Activated CD8-positive, alpha-beta memory T cell treated with anti-CD3 and anti-CD28 coated beads for 36 hours (primary cell): ENCODE data around the gene PPP1R14C. TPM values are rescaled to one million over a fixed set of nuclear protein-coding genes. Genes with fewer than 3 reads are reported as not detected.
"Not testable (repeated sequence)": the region's sequence is repeated elsewhere in the genome, so short reads cannot be mapped to it uniquely, and the experiment has no call there.

Source experiments
- CTCF ChIA-PET: fragments of 350-600 bp; sonication (Branson Sonifier 250); formaldehyde crosslinking; loops from one replicate; lab custom pipeline; 2021; ENCODE audit warnings: antibody characterized with exemption; lab: Charles Lee
- POLR2A ChIA-PET: fragments of 350-600 bp; sonication (Branson Sonifier 250); formaldehyde crosslinking; loops from one replicate; lab custom pipeline; 2021; ENCODE audit warnings: antibody characterized with exemption; lab: Charles Lee
- total RNA-seq, 2 experiments: library from RNA; stranded (reverse); gene quantifications; one replicate each; pipeline ENCODE4 v1.2.3, GENCODE V29; 2021

PPP1R14C gene
- total RNA-seq, 2 experiments from 2014 or later, result 0.96 to 1.1 TPM

DNA sequence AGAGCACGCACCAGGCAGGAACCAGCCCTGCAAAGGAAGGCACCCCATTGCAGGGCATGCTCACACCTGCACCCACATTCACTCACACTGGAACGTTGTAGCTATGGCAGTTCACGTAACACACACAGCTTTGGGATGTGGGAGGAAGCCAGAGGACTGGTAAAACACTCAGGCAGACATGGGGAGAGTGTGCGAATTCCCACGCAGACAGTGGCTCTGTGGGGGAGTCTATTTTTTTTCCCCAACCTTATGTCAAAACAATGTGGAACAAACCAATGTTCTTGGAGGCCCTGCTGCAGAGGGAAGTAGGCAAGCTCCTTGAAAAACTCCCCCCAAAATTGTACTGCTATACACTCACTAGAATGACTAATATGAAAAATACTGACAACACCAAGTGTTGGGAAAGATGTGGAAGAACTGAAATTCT lies 91.0 kb downstream of the PPP1R14C start:
- ChIA-PET POLR2A (no interaction called here), CTCF (no interaction called here)

DNA sequence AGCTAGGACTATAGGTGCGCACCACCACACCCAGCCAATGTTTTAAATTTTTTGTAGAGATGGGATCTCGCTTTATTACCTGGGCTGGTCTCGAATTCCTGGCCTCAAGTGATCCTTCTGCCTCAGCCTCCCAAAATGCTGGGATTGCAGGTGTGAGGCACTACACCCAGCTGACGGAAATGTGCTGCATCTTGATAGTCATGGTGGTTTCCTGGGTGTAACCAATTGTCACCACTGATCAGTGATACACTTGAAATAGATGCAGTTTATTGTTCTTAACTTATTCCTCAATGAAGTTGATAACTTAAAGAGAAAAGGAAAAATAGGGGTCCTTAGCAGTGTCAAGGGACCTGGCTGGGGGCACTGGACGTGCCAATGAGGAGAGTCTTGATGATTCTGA lies 92.4 kb downstream of the PPP1R14C start:
- POLR2A ChIA-PET, result no interaction called here

DNA sequence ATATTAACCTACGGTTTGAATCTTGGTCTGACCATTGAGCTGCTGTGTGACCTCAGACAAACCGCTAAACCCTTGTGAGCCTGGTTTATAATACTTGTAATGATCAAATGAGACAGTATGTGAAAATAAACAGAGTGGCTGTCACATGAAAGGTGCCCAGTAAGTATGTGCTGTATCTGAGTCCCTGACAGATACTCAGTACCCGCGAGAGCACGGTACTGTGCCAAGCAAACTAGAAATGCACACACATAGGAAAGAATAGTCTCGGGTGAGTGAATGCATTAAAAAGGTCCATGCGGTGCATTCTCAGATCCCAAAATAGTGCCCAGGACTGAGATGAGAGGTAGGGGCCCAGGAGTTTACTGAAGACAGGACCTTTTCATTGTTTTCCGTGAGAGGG lies 93.3 kb downstream of the PPP1R14C start:
- ChIA-PET CTCF (no interaction called here), POLR2A (no interaction called here)

More for the DNA sequence above, 92.4 kb downstream of the PPP1R14C start:
- CTCF ChIA-PET, result interaction anchor here (0.8 kb wide), 1 partner anchor 451 kb away, joined by 3 read pairs; no protein-coding TSS in a partner anchor

DNA sequence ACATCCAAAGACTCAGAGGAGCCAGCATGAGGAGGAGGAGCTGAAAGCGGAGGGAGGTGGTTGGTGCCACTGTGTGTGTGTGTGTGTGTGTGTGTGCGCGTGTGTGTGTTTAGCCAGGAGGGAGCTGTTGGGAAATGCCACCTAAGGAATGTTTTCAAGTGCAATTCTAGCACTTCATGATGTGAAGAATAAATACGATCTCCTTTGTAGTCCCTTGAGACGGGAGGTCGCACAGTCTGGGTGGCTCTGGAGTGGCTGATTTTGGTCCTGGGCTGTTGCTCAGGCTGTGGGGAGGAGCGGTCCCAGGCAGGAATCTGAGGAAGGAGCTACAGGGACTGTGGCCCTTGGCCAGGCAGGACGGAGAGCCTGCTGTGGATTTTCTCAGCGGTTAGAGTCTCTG lies 93.7 kb downstream of the PPP1R14C start:
- POLR2A ChIA-PET, result no interaction called here
- CTCF ChIA-PET, result no interaction called here

DNA sequence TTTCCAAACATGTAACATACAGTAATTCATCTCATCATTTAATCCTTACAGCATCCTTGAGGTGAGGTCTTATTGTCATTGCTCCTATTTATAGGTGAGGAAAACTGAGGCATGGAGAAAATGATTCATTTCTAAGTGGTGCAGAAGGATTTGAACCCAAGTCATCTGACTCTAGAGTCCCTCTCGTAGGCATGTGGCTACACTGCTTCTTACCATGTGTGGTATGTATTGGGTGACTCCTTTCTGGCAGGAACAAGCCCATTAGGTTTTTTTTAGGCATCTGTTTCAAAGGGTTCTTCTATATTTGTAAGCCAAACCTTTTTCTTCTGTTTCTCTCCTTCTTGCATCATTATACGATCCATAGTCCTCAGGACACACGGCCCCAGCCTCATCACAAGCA lies 94.8 kb downstream of the PPP1R14C start:
- CTCF ChIA-PET, result interaction anchor here (0.6 kb wide), 1 partner anchor 578 kb away, joined by 3 read pairs; no protein-coding TSS in a partner anchor
- POLR2A ChIA-PET, result no interaction called here

DNA sequence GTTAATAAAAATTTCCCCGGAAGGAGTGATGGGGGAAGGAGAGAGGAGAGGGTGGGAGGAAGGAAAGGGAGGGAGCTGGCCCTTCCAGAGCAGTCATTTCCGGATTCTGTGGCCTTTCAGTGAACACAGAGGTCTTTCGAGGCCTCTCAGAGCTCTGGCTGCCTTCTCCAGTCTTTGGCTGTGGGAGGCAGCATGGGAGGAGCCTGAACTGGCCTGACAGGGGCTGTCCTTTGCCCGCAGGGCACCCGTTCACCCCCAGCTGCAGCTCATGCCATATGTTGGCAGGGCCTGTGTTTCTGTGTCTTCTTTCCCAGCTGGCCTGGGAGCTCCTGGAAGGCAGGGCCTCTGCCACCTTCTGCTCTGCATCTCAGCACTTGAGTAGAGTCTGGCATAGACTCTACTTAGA lies 95.5 kb downstream of the PPP1R14C start:
- ChIA-PET CTCF (no interaction called here), POLR2A (no interaction called here)

DNA sequence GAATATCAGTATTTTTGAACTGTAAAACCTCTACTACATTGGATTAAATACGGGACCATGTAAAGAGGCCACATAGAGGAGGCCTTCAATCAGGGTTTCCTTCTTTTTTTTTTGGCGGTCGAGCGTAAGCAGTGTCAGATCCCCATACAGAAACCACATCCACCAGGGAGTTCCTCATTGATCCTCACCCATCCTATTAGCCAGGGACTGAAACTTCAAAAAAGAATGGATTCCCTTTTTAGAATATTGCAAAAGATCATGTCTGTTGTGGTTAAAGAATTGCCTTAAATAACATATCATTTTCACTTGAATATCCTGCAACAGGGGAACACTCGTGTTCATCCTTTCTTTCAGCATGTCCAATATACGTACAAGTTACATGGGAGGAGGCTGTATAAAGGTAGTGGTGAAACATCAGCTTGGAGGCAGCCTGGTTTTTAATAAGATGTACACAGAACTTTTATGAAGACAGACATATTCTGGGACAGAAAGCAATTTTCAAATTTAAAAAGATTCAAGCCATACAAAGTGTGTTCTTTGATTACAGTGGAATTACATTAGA lies 96.1 kb downstream of the PPP1R14C start:
- ChIA-PET POLR2A (no interaction called here), CTCF (no interaction called here)

DNA sequence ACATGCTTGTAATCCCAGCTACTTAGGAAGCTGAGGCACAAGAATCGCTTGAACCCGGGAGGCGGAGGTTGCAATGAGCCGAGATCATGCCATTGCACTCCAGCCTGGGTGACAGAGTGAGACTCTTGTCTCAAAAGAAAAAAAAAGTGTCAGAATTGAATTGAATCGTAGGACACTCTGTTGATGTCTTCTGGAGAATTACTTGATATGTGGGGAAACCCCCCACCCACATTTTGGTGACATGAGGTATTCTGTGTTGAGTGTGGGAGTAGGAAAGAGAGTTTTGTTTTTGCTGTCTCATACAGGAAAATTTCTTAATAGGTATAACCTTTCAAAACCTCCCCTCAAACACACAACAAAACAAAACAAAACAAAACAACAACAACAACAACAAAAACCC lies 98.9 kb downstream of the PPP1R14C start:
- POLR2A ChIA-PET, CTCF ChIA-PET: not testable (repeated sequence)

DNA sequence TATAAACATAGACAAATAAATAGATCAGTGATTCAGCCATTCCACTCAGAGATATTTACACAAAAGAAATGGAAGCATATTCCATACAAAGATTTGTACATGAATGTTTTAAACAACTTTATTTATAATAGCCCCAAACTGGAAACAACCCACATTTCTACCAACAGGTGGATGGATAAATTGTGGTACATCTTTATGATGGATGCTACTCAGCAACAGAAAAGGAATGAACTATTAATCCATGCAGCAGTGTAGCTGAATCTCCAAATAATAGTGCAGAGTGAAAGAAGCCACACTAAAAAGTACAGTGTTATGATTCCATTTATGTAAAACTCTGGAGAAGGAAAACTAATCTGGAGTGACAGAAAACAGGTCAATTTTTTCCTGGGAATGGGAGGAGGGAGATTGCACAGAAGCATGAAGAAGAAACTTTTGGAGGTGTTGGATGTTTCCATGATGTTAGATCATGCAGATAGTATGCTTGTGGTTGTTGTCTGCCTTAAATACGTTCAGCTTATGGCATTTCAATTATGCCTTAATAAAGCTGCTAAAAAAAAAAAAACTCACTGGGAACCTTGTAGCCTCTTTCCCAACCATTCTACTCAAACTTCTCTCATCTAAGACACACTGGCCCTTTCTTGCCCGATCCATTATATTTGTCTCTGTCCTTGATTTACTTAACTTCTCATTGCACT lies 100.9 kb downstream of the PPP1R14C start:
- CTCF ChIA-PET, result no interaction called here
- POLR2A ChIA-PET, result no interaction called here

DNA sequence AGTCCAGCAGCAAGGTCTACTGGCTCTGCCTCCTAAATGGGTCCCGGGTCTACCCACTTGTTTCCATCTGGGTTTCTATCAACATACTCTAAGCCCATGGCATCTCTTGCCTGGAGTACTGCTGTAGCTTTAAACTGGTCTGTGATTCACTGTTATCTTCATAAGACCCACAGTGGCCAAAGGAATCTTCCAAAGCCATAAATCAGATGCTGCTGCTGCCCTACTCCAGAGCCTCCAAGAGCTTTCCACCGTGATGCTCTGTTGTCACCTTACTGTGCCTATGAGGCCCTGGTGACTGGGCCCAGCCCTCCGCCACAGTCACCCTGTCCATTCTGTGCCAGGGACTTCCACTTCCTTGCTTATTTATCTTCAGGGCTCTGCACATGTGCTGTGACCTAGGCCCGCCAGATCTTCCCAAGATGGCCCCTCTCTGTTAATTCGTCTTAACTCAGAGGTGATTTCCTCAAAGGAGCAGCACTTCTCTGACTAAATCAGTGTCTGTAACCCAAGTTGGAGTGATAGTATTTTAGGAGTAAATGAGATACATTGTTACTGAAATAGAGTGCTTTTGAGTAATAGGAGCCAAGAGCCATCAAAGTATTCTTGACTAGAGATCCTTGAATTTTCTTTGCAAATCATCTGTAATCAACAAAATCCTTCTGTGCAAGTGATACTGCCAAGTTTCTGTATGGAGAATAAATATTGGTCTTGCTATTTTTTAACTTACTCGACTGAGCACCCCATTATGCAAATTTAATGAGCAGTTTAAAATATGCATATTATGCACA lies 102.5 kb downstream of the PPP1R14C start:
- POLR2A ChIA-PET, result no interaction called here
- CTCF ChIA-PET, result no interaction called here

DNA sequence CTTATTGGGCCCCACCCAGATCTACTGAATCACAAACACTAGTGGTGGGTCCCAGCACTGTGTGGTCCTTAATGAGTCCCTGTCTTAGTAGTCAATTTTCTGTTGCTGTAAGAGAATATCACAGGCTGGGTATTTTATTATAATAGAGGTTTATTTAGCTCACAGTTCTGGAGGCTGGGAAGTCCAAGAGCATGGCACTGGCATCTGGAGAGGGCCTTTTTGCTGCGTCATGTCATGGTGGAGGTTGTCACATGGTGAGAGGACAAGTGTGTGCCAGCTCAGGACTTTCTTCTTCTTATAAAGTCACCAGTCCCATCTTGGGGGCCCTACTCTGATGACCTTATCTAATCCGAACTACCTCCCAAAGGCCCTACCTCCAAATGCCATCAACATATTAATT lies 105.0 kb downstream of the PPP1R14C start:
- CTCF ChIA-PET, result no interaction called here

DNA sequence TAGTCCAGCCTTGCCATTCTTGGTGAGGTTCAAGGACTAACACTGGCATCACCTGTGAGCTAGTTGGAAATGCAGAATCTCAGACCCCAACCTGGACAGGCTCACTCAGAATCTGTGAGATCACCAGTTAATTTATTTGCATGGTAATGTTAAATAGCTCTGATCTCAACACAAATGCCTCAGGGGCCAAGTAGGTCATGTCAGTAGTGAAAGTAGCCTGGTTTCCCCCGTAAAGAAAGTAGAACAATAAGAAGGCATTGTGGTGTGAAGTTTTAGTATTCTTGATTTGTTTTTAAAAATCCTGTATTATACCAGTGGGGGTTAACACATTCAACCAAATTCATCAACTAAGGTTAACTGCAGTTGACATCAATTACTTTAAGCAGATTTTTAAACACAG lies 105.5 kb downstream of the PPP1R14C start:
- CTCF ChIA-PET, result no interaction called here
- POLR2A ChIA-PET, result no interaction called here

More for the DNA sequence above, 105.0 kb downstream of the PPP1R14C start:
- POLR2A ChIA-PET, result no interaction called here

DNA sequence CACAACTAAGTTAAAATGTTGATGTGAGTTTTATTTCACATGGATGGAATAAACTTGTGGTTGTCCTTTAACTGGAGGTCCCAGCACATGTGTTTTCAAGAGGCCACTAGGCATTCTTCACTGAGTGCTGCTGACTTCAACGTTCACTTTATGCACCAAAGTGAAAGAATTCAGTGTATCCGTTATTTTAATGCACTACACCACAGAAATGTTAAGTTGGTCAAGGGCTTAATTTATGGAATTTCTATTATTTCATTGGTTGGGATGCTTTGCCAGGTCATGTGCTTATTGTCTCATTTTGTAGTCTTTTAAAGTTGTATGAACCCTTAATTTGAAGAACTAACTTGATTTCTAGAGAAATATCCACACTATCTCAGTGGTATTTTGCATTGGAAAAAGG lies 106.4 kb downstream of the PPP1R14C start:
- POLR2A ChIA-PET, result no interaction called here

DNA sequence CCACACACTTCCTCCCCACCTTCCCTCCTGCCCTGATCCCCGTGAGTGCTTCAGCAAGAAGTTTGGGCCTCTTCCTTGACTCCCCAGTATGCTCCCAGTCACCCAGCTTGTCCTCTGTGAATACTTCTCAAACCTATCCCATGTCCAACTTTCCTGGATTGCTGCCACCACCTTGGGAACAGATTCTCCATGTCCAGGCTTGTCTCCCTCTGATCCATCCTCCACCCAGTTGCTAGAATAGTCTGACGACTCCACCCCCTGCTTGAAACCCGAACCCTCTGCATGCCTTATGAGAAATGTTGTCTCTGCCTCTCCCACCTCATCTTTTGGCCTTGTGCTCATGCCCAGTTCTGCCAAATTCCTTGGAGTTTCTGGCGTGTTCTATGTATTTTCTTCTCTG lies 108.0 kb downstream of the PPP1R14C start:
- CTCF ChIA-PET, result no interaction called here

More for the DNA sequence above, 106.4 kb downstream of the PPP1R14C start:
- CTCF ChIA-PET, result no interaction called here

DNA sequence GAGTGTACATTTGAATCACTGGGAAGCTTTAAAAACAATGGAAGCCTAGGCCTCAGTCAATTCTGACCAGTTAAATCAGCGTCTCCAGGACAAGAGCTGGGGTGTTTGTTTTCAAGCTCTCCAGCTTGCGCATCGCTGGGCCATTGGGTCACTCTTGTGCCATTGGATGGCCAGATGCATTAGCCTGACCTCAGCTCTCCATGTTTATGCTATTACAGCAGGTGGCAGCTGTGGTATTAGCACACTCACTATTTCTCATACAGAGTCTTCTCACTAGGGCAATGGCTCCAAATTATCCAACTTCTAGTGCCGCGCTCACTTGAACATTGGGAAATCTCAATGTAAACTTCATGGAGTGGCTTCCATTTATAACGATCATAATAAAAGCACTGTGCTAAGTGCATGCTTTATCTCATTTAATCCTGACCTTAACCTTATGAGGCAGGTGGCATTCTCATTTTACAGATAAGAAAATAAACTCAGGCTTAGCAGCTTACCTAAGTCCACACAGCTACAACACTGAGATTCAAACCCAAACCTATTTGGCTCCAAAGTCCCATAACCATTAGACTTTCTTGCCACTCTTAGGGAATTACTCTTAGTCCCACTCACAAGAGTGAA lies 108.8 kb downstream of the PPP1R14C start:
- CTCF ChIA-PET, result no interaction called here

More for the DNA sequence above, 108.0 kb downstream of the PPP1R14C start:
- POLR2A ChIA-PET, result no interaction called here

DNA sequence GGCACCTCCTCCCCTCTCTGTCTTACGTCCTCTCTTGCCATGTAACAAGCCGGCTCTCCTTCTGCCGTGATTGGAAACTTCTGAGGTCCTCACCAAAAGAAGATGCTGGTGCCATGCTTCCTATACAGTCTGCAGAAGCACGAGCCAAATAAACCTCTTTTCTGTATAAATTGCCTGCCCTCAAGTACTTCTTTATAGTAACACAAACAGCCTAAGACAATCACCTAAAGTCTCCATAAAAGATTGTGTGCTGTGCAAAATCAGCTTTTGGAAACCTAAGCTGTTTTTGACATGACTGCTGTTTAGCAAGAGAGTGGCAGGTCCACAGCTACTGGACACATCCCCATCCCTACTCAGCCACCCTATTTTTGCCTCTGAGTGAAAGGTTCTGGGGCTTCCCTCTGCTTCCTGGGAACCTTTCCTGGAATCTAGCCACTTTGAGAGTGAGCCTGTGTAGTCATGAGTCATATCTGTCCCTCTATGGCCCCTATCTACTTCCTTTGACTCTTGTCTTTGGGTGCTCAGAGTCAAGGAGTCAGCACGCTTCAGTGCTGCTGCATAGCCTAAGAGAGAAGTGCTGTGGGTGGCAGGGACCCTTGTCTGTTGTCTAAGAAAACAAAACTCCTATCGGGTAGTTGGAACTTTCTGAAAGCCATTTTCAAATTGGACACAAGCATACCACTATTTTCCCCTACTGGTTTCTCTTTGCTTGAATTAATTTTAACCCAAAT lies 110.0 kb downstream of the PPP1R14C start:
- ChIA-PET CTCF (no interaction called here), POLR2A (no interaction called here)

More for the DNA sequence above, 108.8 kb downstream of the PPP1R14C start:
- POLR2A ChIA-PET, result no interaction called here

DNA sequence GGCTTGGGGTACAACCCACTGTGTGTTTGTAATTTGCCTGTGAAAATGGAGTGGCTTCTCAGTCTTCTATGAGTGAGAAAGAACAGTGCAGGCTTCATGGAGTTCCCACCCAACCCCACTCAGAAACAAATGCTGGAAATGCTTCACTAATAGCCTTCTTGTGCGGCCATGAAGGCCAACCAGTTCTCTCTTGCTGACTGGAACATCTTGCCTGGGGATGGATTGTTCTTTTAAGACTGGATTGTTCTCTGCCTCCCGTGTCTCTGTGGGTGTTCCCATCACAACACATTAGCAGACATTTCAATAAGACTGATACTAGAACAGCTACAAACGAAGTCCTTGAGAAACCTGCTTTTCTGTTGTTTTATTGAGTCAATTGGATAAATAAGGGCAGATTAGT lies 110.6 kb downstream of the PPP1R14C start:
- POLR2A ChIA-PET, result no interaction called here
- CTCF ChIA-PET, result no interaction called here

DNA sequence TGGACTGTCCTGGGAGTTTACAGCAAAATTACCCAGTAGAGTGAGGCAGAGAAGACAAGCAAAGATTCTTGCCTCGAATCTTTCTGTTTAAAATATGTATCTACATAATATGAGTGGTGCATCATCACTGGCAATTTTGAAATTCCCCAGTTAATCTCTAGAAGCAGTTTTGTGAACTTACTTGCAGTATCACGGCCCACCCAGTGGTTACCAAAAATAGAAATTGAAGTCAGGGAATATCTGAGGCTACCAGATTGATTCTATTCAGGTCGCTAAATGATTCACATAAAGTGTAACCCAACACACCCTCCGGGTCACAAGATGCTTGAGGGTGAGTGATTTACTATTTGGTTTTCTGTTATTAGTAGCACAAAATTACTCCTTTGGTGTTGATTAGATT lies 111.9 kb downstream of the PPP1R14C start:
- ChIA-PET CTCF (no interaction called here), POLR2A (no interaction called here)

DNA sequence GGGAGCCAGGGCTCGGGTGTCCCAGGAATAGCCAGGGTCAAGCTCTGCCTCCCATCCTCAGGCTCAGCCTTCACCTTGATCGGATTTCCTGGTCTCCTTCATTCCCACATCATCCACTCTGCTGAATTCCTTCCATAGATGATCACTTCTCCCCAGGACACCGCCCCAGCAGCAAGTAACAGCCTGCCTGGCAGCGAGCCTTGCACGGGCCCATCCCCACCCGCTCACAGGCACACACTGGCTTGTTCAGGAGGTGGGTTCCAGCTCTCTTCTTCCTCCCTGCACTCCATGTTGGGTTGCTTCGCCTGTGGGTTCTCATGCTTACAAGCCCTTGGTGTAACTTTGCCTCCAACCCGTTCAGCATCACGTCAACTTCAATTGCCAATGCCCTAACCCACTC lies 113.0 kb downstream of the PPP1R14C start:
- POLR2A ChIA-PET, result no interaction called here
- CTCF ChIA-PET, result no interaction called here
